Cerebellar cortex (tissue), 1 donor: ENCODE results near the gene SNRPD2.

ENCODE experiments used
- DNase-seq: peaks from one replicate; pipeline ENCODE4 v3.0.0-alpha.2; 2015; ENCODE audit warnings: low spot score

The SNRPD2 gene

DNA sequence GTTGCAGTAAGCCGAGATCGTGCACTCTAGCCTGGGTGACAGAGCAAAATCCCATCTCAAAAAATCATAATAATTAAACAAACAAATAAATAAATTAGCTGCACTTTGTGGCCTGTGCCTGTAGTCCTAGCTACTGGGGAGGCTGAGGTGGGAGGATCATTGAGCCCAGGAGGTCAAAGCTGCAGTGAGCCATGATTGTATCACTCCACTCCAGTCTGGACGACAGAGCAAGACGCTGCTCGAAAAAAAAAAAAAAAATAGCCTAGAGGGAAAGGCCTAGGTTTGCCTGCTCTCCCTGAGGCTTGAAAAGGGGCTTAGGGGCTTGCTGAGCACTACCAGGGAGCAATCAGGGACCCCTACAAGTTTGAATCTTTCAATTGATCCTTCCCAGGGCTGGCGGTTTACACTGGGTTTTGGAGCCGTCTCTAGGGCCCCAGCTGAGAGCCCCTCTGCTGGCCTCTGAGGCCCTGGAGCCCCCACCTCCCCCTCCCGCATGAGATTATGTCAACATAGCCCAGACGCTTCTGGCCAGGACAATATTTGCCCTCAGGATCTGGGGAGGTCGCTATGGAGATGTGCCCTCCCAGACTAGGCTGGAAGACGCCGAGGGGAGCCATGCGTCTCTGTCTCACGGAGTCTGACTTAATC, 34.1 kb downstream of the SNRPD2 start:
- no peak for DNase-seq

DNA sequence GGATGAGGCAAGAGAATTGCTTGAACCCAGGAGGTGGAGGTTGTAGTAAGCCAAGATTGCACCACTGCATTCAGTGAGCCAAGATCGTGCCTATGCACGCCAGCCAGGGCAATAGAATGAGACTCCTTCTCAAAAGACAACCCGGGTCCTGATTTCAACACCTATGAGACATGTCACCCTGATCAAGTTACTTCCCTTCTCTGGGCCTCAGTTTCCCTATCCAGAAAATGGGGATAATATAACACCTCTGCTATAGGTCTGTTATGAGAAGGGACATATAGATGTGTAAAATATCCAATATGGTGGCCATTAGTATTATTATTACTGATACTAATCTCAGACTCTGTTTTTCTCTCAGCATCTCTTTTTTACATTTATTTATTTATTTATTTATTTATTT, 36.7 kb downstream of the SNRPD2 start:
- DNase-seq = no peak

DNA sequence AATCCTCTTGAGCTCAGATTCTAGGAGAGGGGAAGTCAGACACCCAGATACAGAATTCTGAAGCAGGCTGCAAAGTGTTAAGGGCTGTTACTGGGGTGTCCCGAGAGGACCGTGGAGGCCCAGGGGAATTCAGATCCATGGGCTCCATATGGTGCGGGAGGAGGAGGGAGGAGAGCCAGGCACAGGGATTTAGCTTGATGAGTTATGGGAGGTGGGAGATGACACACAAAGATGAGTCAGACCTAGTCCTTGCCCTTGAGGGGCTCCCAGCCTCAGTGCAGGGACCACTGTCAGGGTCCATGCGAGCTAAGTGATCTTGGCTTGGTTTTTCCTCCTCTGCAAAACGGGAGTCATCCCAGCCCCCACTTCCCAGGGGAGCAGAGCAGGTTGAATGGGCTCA, 38.1 kb downstream of the SNRPD2 start:
- DNase-seq = no peak

DNA sequence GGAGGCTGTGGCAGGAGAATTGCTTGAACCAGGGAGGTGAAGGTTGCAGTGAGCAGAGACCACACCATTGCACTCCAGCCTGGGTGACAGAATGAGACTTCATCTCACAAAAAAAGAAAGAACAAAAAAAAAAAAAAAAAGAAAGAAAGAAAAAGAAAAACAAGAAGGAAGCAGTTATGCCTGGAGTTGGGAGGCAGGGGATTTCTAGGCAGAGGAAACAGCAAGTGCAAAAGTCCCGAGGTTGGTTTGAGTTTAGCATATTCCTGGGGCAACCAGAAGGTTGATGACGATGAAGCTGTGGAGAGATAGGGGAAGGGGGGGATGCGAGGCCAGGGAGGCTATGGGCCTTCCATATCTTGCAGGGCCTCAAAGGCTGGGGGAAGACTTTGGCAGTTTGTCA, 41.0 kb downstream of the SNRPD2 start:
- DNase-seq = no peak

DNA sequence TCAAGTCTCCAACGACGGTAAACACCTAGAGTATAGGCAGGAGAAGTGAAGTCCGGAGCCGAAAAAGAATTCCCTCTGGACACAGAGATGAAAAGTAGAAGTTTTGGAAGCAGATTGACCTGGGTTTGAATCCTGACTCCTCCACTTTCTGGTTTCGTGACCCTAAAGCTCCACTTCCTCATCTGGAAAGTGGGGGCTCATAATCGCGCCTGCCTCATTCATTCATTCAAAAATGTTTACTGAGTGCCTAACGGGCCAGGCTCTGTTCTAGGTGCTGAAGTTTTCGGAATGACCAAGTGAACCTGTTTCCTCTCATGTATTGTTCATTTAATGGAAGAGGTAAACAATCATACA, 45.4 kb downstream of the SNRPD2 start:
- no peak for DNase-seq

DNA sequence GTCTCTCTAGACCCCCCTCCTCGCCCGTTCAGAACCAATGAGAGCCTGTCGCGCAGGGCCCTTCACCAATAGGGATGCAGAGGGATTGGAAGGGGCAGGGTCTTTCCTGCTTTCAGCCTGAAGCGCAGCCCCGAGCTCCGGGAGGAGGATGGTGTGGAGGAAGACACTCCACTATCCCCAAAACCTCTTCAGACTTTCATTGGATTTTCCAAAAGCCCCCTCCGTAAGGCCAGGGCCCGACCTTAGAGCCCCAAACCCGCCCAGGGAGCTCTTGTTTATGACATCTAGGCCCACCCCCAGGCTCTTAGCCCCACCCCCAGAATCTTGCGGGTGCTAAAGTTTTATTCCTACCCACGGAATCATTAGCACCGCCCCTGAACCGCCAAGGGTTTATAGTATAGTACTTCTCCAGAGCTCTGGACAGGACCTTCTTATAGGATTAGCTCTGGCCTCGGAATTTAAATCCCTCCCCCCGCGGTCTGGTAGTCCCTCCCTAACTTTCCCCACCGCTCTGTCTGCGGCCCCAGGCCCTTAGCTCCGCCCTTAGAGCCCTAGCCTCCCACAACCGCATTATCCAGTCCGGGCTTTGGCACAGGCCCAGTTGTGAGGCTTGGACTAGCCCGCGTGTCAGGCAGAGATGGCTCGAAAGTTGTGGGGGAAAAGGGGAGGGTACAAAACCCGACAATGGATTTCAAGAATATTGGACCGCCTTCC, 46.0 kb downstream of the SNRPD2 start:
- peak; percentile 98 for DNase-seq

DNA sequence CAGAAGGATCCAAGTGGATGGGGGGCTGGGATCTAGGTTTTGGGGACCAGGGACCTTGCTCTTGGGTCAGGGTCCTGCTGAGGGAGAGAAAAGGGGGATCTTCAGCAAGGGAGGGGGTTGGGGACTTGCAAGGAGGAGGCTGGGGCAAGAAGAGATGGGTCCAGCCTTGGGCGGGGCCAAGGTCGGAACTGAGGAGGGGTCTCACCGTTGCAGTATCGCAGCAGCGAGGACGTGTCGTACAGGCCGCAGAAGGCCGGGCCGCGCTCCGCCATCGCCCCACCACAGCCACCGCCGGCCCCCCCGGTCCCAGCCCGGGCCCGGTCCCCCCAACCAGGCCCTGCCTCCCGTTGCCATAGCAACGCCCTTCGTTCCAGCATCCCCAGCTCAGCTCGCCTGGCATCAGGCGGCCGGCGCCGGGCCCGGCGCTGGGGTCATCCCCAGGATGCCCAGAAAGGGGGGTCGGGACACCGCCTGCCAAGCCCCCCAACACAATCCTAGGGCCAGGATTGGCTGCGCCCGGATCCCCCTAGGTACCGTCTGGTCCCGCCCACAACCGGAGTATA, 46.6 kb downstream of the SNRPD2 start:
- no peak for DNase-seq

DNA sequence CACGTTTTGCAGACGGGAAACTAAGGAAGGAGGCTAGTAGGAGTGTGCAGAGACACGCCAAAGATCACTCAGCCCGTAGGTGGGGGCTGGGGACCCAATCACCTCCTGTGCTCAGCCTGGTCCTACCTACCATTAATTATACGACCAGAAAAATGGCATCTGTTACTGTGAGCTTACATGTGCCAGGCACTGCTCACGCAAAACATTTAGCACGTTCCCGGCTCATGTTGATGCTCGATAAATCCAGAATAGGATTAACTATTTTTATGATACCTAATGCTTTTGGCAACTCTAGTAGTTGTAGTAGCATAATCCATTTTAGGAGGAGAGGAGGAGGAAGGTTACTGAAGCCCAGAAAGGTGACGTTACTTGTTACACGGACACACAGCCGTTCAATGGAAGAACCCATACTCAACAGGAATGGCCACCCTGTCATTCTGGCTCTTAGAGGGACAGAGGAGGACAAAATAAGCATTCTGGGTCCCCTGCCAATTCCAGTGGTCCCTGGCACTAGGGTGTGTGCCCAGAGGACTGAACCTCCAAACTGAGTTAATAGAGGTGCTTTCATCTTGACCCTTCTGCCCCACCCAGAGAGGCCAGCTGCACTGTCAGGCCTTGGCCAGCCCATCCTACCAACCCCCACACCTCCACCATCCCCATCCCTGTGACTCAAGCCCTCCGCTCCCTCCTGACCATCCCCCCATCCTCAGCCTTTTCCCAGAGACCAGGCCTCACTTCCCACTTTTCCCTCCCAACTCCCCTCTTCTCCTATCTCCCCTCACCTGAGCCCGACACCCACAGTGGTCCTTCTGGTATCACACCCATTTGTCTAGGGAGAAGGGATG, 47.6 kb downstream of the SNRPD2 start:
- peak; percentile 48 for DNase-seq

DNA sequence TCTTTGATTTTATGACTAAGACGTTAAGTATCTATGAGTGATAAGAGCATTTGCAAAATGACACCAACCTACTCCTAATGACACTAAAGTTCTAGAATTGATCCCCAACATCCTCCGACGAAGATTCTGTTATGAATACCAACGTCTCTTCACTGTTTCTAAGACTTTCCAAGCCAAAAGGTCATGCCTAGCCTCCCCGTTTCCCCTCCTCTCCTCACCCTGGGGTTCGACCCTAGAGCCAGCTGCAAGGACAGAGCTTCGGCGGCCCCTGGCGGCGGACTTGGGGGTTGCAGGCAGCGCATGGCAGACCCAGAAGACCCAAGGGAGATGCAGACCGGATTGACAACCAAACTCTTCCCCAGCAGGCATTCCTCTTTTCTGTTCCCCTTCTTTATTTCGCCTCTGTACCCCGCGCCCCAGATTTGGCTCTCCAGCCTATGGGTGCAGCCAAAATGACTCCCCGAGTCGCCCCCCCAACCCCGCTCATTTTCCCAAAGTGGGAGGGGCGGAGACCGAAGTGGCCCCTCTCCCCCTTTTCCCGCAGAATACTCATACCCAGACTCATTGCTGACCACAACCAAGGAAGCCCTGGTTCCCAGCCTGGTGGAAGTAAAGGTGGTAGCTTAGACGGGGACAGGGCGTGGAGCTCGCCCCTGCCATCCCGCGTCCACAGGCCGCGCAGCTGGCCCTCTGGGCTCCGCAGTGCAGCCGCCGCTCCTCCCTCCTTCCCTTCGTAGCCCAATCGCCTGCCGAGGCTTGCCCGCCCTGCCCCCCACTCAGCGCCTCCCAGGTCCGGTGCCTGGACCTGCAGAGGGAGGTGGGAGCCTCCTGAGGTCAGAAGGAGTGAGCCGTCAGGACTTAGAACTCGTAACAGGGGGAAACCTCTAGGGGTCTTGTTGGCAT, 48.5 kb downstream of the SNRPD2 start:
- peak; percentile 90 for DNase-seq

DNA sequence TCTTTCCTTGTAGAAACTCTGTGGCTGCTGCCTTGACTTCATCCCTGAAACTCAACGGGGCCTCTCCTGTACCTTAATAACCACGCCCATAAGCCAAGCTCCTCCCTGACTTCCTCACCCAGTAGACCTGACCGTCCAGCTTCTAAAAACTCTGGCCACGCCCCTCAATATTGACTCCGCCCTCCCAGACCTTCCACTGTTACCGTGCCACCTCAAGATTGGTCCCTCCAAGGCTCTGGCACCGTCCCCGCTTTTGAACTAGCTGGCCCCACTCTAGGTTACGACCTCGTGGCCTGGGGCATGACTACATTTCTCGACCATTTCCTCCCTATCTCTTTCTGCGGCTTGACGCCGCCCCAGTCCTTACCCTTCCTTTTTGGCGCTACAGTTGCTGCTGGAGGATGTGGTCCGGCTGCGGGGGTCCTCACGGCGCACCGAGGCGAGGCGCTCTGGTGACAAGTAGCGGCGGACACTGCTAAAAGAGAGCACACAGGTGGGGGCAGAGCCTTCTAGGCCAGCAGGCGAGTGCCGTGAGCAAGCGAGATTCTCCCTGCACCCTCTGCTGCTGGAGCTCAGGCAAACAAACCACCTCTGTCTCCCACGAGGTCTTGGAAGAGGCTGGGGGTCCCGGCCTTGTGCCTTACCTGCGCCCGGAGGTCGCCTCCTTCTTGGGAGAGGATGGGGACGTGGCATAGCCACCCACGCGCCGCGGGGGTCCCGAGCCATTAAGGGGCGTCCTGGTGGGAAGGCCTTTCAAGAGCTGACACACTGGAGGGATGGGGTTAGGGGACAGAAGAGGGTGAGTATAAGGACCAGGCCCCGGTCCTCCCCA, 50.3 kb downstream of the SNRPD2 start:
- peak; percentile 93 for DNase-seq

DNA sequence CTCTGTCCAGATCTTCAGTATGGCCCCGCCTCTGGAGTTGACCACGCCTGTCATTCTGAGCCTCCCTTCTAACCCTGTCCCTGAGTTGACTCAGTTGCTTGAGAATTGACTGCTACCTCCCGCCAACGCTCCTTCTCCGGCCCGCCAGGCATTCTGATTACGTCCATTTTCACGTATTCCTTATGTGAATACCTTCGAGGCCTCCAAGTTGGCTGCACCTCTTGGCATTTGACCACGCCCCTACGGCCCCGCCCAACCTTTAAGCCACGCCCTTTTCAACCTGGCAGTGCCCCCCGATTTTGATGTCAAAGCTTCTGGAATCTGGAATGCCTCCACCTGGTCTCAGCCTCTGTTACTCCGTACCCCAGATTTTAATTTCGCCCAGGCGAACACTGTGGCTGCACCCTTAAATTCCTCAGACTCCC, 50.9 kb downstream of the SNRPD2 start:
- DNase-seq = peak; percentile 60

DNA sequence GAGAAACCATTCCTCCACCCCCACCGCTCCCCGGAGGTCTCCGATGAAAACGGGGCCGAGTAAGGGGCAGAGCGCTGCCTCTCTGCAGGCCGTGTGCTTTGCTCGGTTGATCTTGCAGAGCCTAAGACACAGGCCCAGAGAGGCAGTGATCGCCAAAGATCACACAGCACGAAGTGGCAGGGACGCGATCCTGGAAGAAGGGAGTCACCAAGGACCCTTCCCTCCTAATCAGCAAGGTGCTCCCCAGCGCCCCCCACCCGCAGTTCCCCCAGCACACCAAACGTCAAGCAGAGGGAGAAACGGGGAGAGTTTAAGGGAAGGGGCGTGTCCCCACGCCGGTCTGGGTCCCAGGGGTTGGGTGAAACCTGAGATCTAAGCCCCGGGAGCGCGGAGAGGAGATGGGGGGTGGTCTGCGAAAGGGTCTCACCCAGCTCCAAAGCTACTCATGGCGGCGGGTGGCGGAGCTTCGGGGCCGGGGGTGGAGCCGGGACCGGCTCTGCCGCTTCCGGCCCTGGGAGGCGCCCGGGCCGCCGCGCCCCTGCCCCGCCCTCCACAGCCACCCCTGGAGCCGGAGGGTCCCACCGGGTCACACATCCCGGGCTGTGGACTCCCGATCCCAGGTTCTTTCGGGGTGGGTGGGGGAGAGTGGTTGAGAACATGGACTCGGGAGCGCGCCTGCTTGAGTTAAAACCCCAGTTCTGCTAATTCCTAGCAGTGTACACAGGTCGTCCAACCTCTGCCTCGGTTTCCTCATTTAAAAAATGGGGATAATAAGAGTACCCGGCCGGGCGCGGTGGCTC, 52.6 kb downstream of the SNRPD2 start, which contains the start of gene EML2:
EML2 (minus strand) TSS at position 468 of the 800 bp plus-strand sequence; CDS start at position 447, 21 bp downstream.
- peak; percentile 29 for DNase-seq

DNA sequence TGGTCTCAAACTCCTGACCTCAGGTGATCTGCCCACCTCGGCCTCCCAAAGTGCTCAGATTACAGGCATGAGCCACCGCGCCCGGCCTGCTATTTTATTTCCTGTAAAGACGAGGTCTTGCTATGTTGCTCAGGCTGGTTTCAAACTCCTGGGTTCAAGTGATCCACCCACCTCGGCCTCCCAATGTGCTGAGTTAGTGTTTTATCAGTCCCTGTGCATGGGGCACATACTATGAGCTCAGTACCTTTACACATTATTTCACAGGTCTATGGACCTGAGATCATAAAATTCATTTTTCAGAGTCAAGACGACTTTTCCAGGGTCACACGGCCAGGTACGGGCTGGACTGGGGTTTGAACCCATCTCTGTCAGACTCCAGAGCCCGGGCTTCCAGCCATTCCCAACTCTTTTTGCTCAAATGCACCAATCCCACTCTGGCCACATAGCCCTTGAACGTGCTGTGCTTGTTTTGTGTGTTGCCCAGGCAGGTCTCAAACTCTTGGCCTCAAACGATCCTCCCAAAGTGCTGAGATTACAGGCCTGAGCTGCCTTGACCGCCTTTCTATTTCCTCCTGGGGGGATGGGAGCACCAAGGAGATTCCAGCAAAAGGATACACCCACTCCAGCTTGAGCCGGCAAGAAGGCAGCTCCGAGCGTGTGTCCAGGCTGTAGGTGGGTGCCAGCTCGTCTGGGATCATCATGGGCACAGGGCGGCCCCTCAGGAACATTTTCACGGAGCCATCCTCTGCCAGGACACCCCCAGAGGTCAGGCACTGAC, 53.7 kb downstream of the SNRPD2 start:
- peak; percentile 27 for DNase-seq
